Upper lobe of left lung (tissue), 6 donors: ENCODE results near the gene ATP2A2. TPM values are rescaled to one million over a fixed set of nuclear protein-coding genes. Genes with fewer than 3 reads are reported as not detected.
"Not testable (repeated sequence)": the region's sequence is repeated elsewhere in the genome, so short reads cannot be mapped to it uniquely, and the experiment has no call there.

Source experiments
- ATAC-seq, 2 donors: fragments of 200-7000 bp; cut with Tn5 transposase; one replicate each; pipeline ENCODE4 v1.9.1; 2022; ENCODE audit warnings: mild to moderate bottlenecking in 2 of 2, moderate library complexity in 2 of 2; ENCODE audit not compliant: low FRiP score in 2 of 2
- DNase-seq, 2 donors: peaks; one replicate each; pipeline ENCODE4 v3.0.0-alpha.2; 2019 to 2020
- H3K27ac ChIP-seq, 4 donors: fragments of 200-600 bp; sonication (generic); one replicate each; pipeline ENCODE4 v1.5.1; 2016 to 2019
- H3K27me3 ChIP-seq, 4 donors: fragments of 200-600 bp; sonication (generic); one replicate each; pipeline ENCODE4 v1.5.1; 2017 to 2019
- H3K36me3 ChIP-seq, 4 donors: fragments of 200-600 bp; sonication (generic); one replicate each; pipeline ENCODE4 v1.5.1; 2016 to 2019
- H3K4me1 ChIP-seq, 4 donors: fragments of 200-600 bp; sonication (generic); one replicate each; pipeline ENCODE4 v1.5.1; 2018 to 2019
- H3K4me3 ChIP-seq, 4 donors: fragments of 200-600 bp; sonication (generic); one replicate each; pipeline ENCODE4 v1.5.1; 2017 to 2019; ENCODE audit warnings: mild to moderate bottlenecking in 2 of 4, moderate library complexity in 1 of 4
- H3K9me3 ChIP-seq, 4 donors: fragments of 200-600 bp; sonication (generic); one replicate each; pipeline ENCODE4 v1.5.1; 2018 to 2019
- CTCF ChIP-seq, 6 experiments: fragments of 450-650 bp in 4 of 6; fragments of 200-600 bp in 2 of 6; sonication (generic) in 2 of 6; IDR thresholded peaks; one replicate each; pipeline ENCODE4 v1.5.1; 2016 to 2019; ENCODE audit warnings: antibody characterized with exemption in 6 of 6
- EP300 ChIP-seq, 4 donors: sonication (generic); formaldehyde crosslinking; IDR thresholded peaks; one replicate each; pipeline ENCODE4 v1.5.1; 2017; ENCODE audit warnings: antibody characterized with exemption in 4 of 4, control low read depth in 2 of 4
- POLR2A ChIP-seq, 4 donors: fragments of 450-650 bp; IDR thresholded peaks; one replicate each; pipeline ENCODE4 v1.5.1; 2016 to 2017; ENCODE audit warnings: antibody characterized with exemption in 4 of 4, mild to moderate bottlenecking in 2 of 4
- POLR2AphosphoS5 ChIP-seq, 2 donors: sonication (generic); formaldehyde crosslinking; IDR thresholded peaks; one replicate each; pipeline ENCODE4 v1.5.1; 2017; ENCODE audit warnings: antibody characterized with exemption in 2 of 2
- WGBS, 2 donors: methylation state at CpG; one replicate each; pipeline ENCODE4 v1.1.5; 2017 to 2018; 5-methylcytosine and 5-hydroxymethylcytosine counted together
- total RNA-seq, 6 donors: library from RNA; depleted of rRNA in 4 of 6; stranded (reverse); fragments of >200 nt in 4 of 6; gene quantifications; one replicate each; pipeline versions ENCODE4 v1.1.0 to v1.2.1, GENCODE V29; 2016 to 2021
- donor health status: DM: no; HTN: no; CAD: no; lungs with moderate emphysema.
- donor health status: DM: no; HTN: yes; CAD: no; lungs with severe emphysema.

The ATP2A2 gene
- total RNA-seq, 6 donors from 2014 or later: 91.7 to 166 (median 142) TPM

DNA sequence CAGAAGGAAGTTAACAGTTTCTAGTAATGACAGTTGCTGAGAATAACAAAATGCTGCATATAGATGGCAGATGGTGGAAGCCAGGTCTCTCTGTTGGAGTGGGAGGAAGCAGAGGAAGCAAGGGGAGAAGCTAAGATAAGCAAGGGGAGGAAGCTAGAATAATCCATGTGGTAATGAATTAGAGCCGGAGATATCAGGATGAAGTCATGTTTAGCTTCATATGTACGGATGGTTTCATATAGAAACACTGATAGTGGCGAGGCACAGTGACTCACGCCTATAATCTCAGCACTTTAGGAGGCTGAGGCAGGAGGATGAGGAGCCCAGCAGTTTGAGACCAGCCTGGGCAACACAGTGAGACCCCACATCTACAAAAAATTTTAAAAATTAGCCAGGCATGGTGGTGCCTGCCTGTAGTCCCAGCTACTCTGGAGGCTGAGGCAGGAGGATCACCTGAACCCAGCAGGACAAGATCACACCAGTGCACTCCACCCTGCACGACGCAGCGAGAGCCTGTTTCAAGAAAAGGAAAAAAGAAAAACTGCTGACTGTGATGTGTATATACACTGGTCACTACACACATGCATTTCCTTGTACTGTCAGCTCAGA is 73.2 kb downstream of the ATP2A2 start:
- Histone ChIP-seq H3K9me3 (no peaks in the 10 kb centered on the region), H3K27me3 (no peaks in the 10 kb centered on the region), H3K36me3 (peaks cover 0 to 15% (median 6%) of the 10 kb centered on the region in 4 donors), H3K27ac (no peak overlapping the region), H3K4me1 (peaks cover 0 to 9% (median 6%) of the 10 kb centered on the region in 4 donors), H3K4me3 (no peak overlapping the region)
- WGBS, 2 donors: 37 to 39% methylated on average over 7 of the region's 7 CpGs
- no peak for DNase-seq
- TF ChIP-seq POLR2A (IDR thresholded peaks at IDR 0.05) (no peak), POLR2AphosphoS5 (IDR thresholded peaks at IDR 0.05) (no peak), CTCF (IDR thresholded peaks at IDR 0.05) (no peak), EP300 (IDR thresholded peaks at IDR 0.05) (no peak)
- ATAC-seq: peak in 1 of 2 donors; percentile 25

GRCh38 chr12:110355073-110355472 is 74.0 kb downstream of the ATP2A2 start:
- 28 to 51% methylated on average over 3 of the region's 3 CpGs for WGBS, 2 donors
- H3K4me1 ChIP-seq: peaks cover 0 to 9% (median 6%) of the 10 kb centered on the region in 4 donors
- H3K9me3 ChIP-seq: no peaks in the 10 kb centered on the region
- peaks cover 0 to 7% (median 2%) of the 10 kb centered on the region in 4 donors for H3K36me3 ChIP-seq
- ATAC-seq (no peak), DNase-seq (no peak)
- TF ChIP-seq CTCF (IDR thresholded peaks at IDR 0.05) (peak in 2 of 6 experiments; percentile 7 to 10), EP300 (IDR thresholded peaks at IDR 0.05) (no peak)
- no peak overlapping the region for H3K4me3 ChIP-seq
- H3K27me3 ChIP-seq: no peaks in the 10 kb centered on the region
- H3K27ac ChIP-seq: no peak overlapping the region

DNA sequence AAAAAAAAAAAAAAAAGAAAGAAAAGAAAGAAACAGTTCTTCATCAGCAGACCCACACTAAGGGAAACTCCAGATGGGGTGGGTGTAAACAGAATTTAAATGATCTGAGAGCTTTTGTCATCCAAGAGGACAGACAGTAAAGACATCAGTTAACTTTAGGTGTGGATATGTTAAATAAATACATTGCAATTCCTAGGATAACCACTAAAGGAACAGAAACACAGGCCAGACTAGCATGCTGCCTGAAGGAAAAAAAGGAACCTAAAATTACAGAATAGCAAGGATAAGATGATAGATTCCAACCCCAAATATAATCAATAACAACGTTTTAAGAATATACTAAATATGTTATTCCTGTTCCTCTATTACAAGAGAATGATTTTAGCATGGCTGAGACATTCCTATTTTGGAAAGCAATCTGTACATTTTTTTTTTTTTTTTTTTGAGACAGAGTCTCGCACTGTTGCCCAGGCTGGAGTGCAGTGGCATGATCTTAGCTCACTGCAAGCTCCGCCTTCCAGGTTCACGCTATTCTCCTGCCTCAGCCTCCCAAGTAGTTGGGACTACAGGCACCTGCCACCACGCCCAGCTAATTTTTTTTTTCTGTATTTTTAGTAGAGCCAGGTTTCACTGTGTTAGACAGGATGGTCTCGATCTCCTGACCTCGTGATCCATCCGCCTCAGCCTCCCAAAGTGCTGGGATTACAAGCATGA is 77.5 kb downstream of the ATP2A2 start:
- H3K9me3 ChIP-seq, H3K27me3 ChIP-seq, H3K27ac ChIP-seq, H3K36me3 ChIP-seq, H3K4me1 ChIP-seq, H3K4me3 ChIP-seq, DNase-seq, ATAC-seq: not testable (repeated sequence)
- WGBS, 2 donors: 87 to 88% methylated on average over 8 of the region's 8 CpGs
- TF ChIP-seq CTCF (IDR thresholded peaks at IDR 0.05): peak in 3 of 6 experiments; percentile 13 to 24 (median 14)

DNA sequence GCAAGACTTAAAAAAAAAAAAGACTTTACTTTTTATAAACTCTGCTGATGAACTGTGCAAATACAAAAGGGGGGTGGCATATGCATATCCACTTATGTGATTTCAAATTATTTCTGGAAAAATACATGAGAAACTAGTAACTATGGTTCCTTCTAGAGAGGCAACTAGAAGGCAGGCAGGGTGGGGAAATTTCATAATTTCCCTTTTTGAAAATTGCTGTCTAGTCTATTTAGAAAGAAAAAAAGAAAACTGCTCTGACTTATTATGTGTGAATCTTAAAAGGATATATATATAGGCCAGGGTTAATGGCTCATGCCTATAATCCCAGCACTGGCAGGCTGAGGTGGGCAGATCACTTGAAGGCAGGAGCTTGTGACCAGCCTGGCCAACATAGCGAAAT is 80.2 kb downstream of the ATP2A2 start:
- H3K4me1 ChIP-seq: peaks cover 0 to 4% (median 0%) of the 10 kb centered on the region in 4 donors
- ATAC-seq (no peak), DNase-seq (no peak)
- no peaks in the 10 kb centered on the region for H3K27me3 ChIP-seq
- H3K27ac ChIP-seq: no peak overlapping the region
- H3K36me3 ChIP-seq: no peaks in the 10 kb centered on the region
- no peak overlapping the region for H3K4me3 ChIP-seq
- H3K9me3 ChIP-seq: no peaks in the 10 kb centered on the region
- 81 to 95% methylated on average over 1 of the region's 1 CpG for WGBS, 2 donors
- TF ChIP-seq EP300 (IDR thresholded peaks at IDR 0.05): no peak
- no peak for TF ChIP-seq POLR2A (IDR thresholded peaks at IDR 0.05)
- no peak for TF ChIP-seq POLR2AphosphoS5 (IDR thresholded peaks at IDR 0.05)
- TF ChIP-seq CTCF (IDR thresholded peaks at IDR 0.05): no peak
